ENCODE data around the gene EDN2. TPM values are rescaled to one million over a fixed set of nuclear protein-coding genes. Genes with fewer than 3 reads are reported as not detected.

Gene EDN2
- total RNA-seq, 2 donors from 2014 or later = 0.78 TPM; not detected in 1

DNA sequence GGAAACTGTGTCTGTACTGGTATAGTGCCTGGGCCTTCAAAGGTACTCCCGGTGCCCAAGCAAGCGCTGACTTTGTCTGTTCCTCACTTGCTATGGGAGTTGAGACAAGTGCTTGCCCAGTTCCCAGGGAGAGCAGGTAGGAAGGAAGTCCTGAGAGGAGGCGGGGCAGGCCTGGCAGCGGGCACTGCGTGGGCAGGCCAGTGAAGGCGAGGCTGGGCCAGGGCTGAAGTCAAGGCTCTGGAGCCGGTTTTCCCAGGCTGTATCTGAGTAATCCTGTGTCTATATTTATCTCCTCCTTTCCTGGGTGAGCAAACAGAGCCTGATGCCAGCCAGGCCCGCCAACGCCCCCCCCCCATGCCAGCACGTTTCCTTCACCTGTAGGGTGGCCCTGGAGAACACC, 15.9 kb upstream of the EDN2 start:
- no peaks in the 10 kb centered on the region for H3K36me3 ChIP-seq
- no peak overlapping the region for H3K4me3 ChIP-seq
- no peak for DNase-seq (ENCODE audit: low spot score)

DNA sequence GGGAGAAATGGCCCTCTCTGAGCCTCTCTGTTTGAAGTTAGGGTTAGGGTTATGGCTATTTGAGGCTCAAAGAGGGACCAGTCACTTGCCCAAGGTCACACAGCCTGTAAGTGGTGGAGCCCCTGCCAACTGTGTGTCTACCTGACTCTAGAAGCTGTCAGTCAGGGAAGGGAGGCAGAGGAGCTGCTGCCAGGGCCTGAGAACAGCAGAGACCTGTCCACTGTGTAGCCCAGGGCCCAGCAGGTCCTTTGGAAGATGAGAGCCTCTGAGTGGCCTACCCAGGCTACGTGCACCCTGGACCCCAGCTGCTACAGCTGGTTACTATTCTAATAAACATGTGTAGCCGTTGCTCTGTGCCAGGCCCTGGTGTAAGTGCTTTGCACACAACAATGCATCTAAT, 15.1 kb upstream of the EDN2 start:
- no peaks in the 10 kb centered on the region for H3K9me3 ChIP-seq
- DNase-seq (ENCODE audit: low spot score) = no peak
- H3K4me3 ChIP-seq = no peak overlapping the region
- peaks cover 0 to 78% of the 10 kb centered on the region in 2 donors for H3K4me1 ChIP-seq
- H3K36me3 ChIP-seq = no peaks in the 10 kb centered on the region
- H3K27ac ChIP-seq = peak overlapping the region; percentile 91 to 98
- H3K27me3 ChIP-seq = no peaks in the 10 kb centered on the region
- TF ChIP-seq CTCF (IDR thresholded peaks at IDR 0.05) = no peak

More for the DNA sequence above, 15.9 kb upstream of the EDN2 start:
- Histone ChIP-seq H3K27me3 (no peaks in the 10 kb centered on the region), H3K4me1 (peaks cover 0 to 70% of the 10 kb centered on the region in 2 donors), H3K27ac (peak overlapping the region; percentile 91 to 98), H3K9me3 (no peaks in the 10 kb centered on the region)
- no peak for TF ChIP-seq CTCF (IDR thresholded peaks at IDR 0.05)

DNA sequence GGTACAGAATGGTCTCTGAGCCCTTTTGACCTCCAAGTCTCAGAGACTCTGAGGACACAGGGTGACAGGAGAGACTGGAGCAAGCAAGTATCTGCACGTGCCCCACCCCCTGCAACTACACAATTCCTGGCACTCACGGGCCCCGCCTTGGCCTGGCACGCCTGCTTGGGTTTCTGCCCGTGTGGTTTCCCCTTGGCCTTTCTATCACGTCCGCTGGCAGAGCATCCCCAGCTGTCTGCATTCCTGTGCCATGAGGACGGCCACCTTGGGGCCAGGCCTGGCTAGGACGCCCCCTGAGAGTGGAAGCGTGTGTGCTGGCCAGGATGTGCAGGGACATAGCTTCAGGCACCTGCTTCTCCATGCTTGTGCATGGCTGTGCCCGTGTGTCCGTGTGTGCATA, 14.3 kb upstream of the EDN2 start:
- TF ChIP-seq CTCF (IDR thresholded peaks at IDR 0.05) = no peak
- Histone ChIP-seq H3K9me3 (no peaks in the 10 kb centered on the region), H3K4me1 (peaks cover 0 to 79% of the 10 kb centered on the region in 2 donors), H3K27me3 (no peaks in the 10 kb centered on the region), H3K27ac (peak overlapping the region; percentile 91 to 98), H3K36me3 (no peaks in the 10 kb centered on the region), H3K4me3 (no peak overlapping the region)
- DNase-seq (ENCODE audit: low spot score) = peak; percentile 82

GRCh38 chr1:41498391-41498790, 13.9 kb upstream of the EDN2 start:
- no peak for TF ChIP-seq CTCF (IDR thresholded peaks at IDR 0.05)
- no peaks in the 10 kb centered on the region for H3K9me3 ChIP-seq
- H3K4me1 ChIP-seq = peaks cover 0 to 79% of the 10 kb centered on the region in 2 donors

GRCh38 chr1:41497461-41498030, 13.1 kb upstream of the EDN2 start:
- no peak for TF ChIP-seq CTCF (IDR thresholded peaks at IDR 0.05)
- Histone ChIP-seq H3K27me3 (no peaks in the 10 kb centered on the region), H3K4me3 (no peak overlapping the region), H3K9me3 (no peaks in the 10 kb centered on the region), H3K4me1 (peaks cover 0 to 71% of the 10 kb centered on the region in 2 donors), H3K36me3 (no peaks in the 10 kb centered on the region), H3K27ac (peak overlapping the region; percentile 91 to 98)
- DNase-seq (ENCODE audit: low spot score) = no peak

More at GRCh38 chr1:41498391-41498790, 13.9 kb upstream of the EDN2 start:
- H3K4me3 ChIP-seq = no peak overlapping the region
- no peaks in the 10 kb centered on the region for H3K36me3 ChIP-seq
- no peak for DNase-seq (ENCODE audit: low spot score)
- H3K27ac ChIP-seq = peak overlapping the region; percentile 91 to 98
- no peaks in the 10 kb centered on the region for H3K27me3 ChIP-seq

DNA sequence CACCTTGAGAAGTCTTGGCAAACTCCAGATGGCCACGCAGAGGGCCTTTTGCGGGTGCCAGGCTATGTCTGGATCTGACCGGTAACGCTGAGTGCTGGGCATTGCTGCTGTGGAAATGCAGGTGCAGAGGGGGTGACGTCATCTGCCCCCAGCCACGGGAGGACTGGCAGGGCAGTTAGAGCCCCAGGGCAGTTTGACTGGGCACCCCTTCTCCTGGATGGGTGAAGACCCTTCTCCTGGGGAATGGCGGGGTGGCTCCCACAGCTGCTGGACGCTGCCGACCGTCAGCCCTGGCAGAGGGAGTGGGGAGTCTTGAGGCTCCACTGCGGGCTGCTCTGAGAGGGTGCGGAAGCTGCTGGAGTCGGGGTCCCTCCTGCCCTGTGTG, 12.6 kb upstream of the EDN2 start:
- TF ChIP-seq CTCF (IDR thresholded peaks at IDR 0.05) = no peak
- no peak for DNase-seq (ENCODE audit: low spot score)
- H3K4me3 ChIP-seq = no peak overlapping the region
- no peaks in the 10 kb centered on the region for H3K36me3 ChIP-seq
- H3K9me3 ChIP-seq = no peaks in the 10 kb centered on the region
- H3K27me3 ChIP-seq = no peaks in the 10 kb centered on the region
- H3K27ac ChIP-seq = peak overlapping the region; percentile 91 to 98
- H3K4me1 ChIP-seq = peaks cover 0 to 66% of the 10 kb centered on the region in 2 donors

Data from right atrium auricular region (tissue), 2 donors.